H1 (cell line): Measurements from ENCODE around the gene SLC25A34. TPM values are rescaled to one million over a fixed set of nuclear protein-coding genes. Genes with fewer than 3 reads are reported as not detected.

Source experiments
- CTCF ChIA-PET: fragments of 300-600 bp; sonication (Branson Sonifier 250); formaldehyde crosslinking; loops from one replicate; lab custom pipeline; 2021; ENCODE audit not compliant: partially characterized antibody; lab: Charles Lee
- POLR2A ChIA-PET: fragments of 300-600 bp; sonication (Branson Sonifier 250); formaldehyde crosslinking; loops from one replicate; lab custom pipeline; 2021; ENCODE audit warnings: inconsistent platforms; ENCODE audit not compliant: partially characterized antibody; lab: Charles Lee
- DNase-seq, 2 experiments: peaks; one replicate each; pipeline versions ENCODE4 v3.0.0 to v3.0.0-alpha.2; 2010 to 2022; ENCODE audit warnings: low spot score in 2 of 2, low read depth in 1 of 2, mixed read lengths in 1 of 2
- FAIRE-seq: peaks from 2 replicates; lab custom pipeline; 2011; peaks lifted over from hg19 to GRCh38; lab: Jason Lieb, UNC
- H2AFZ ChIP-seq: 2 replicates; pipeline ENCODE4 v1.8.1; 2012; ENCODE audit warnings: low read length, inconsistent platforms
- H2AK5ac ChIP-seq: 2 replicates; pipeline ENCODE4 v1.6.1; 2013; ENCODE audit warnings: low read depth, low read length
- H2BK120ac ChIP-seq: replicated peaks from 2 replicates; pipeline ENCODE3; 2013; ENCODE audit warnings: low read depth, low read length, inconsistent platforms
- H2BK12ac ChIP-seq: 2 replicates; pipeline ENCODE4 v1.6.1; 2013; ENCODE audit warnings: low read depth, low read length
- H2BK15ac ChIP-seq: 2 replicates; pipeline ENCODE4 v1.6.1; 2013; ENCODE audit warnings: low read length
- H2BK20ac ChIP-seq: 2 replicates; pipeline ENCODE4 v1.6.1; 2013; ENCODE audit warnings: low read length
- H2BK5ac ChIP-seq: 2 replicates; pipeline ENCODE4 v1.6.1; 2013; ENCODE audit warnings: low read depth, low read length
- H3K14ac ChIP-seq: 2 replicates; pipeline ENCODE4 v1.6.1; 2013; ENCODE audit warnings: inconsistent platforms; ENCODE audit not compliant: insufficient read length
- H3K18ac ChIP-seq: 2 replicates; pipeline ENCODE4 v1.6.1; 2013; ENCODE audit warnings: low read length; ENCODE audit errors: extremely low read depth
- H3K23ac ChIP-seq: 2 replicates; pipeline ENCODE4 v1.6.1; 2013; ENCODE audit warnings: inconsistent platforms; ENCODE audit not compliant: insufficient read length
- H3K23me2 ChIP-seq: 2 replicates; pipeline ENCODE4 v1.6.1; 2013; ENCODE audit warnings: low read depth, low read length
- H3K27ac ChIP-seq: 2 replicates; pipeline ENCODE4 v1.6.1; 2011; ENCODE audit warnings: low read depth, low read length, inconsistent platforms
- H3K27me3 ChIP-seq, 4 experiments: replicated peaks in 1 of 4; 1 replicate in 1 of 4; 2 replicates in 3 of 4; pipeline versions ENCODE4 v1.6.1 to v1.8.1; 2011 to 2013; ENCODE audit warnings: low read length in 3 of 4, mild to moderate bottlenecking in 3 of 4, inconsistent platforms in 2 of 4, mixed read lengths in 2 of 4, moderate library complexity in 1 of 4; ENCODE audit not compliant: control insufficient read depth in 3 of 4, insufficient read depth in 3 of 4; ENCODE audit errors: extremely low read depth in 1 of 4
- H3K36me3 ChIP-seq, 4 experiments: 2 replicates each; pipeline versions ENCODE4 v1.6.1 to v1.8.1; 2011 to 2013; ENCODE audit warnings: mild to moderate bottlenecking in 4 of 4, low read length in 3 of 4, moderate library complexity in 2 of 4, control low read depth in 1 of 4, inconsistent platforms in 1 of 4; ENCODE audit not compliant: insufficient read depth in 4 of 4, control insufficient read depth in 2 of 4
- H3K4ac ChIP-seq: replicated peaks from 2 replicates; pipeline ENCODE3; 2013; ENCODE audit warnings: low read length, low read depth, mixed read lengths, inconsistent platforms; ENCODE audit not compliant: insufficient read length
- H3K4me1 ChIP-seq, 4 experiments: replicated peaks in 1 of 4; 1 replicate in 1 of 4; 2 replicates in 3 of 4; pipeline versions ENCODE4 v1.6.1 to v1.8.1; 2011 to 2013; ENCODE audit warnings: low read length in 3 of 4, inconsistent platforms in 2 of 4, mixed read lengths in 1 of 4; ENCODE audit not compliant: insufficient read depth in 4 of 4, control insufficient read depth in 3 of 4
- H3K4me2 ChIP-seq, 2 experiments: 2 replicates each; pipeline versions ENCODE4 v1.6.1 to v1.8.1; 2011 to 2013; ENCODE audit warnings: low read depth in 2 of 2, low read length in 2 of 2, control low read depth in 1 of 2, inconsistent platforms in 1 of 2, mild to moderate bottlenecking in 1 of 2; ENCODE audit not compliant: insufficient read depth in 1 of 2
- H3K4me3 ChIP-seq, 4 experiments: fragments of 200-600, 300-600 bp in 1 of 4; sonication (generic), shearing (Covaris generic), sonication (Bioruptor Twin) in 1 of 4; 2 replicates each; pipeline versions ENCODE4 v1.5.1 to v1.8.1; 2011 to 2016; ENCODE audit warnings: low read length in 4 of 4, low read depth in 3 of 4, control low read depth in 2 of 4, inconsistent platforms in 2 of 4, mild to moderate bottlenecking in 2 of 4, mixed read lengths in 1 of 4, moderate library complexity in 1 of 4; ENCODE audit not compliant: insufficient read depth in 2 of 4; ENCODE audit errors: extremely low read depth in 1 of 4
- H3K56ac ChIP-seq: replicated peaks from 2 replicates; pipeline ENCODE3; 2013; ENCODE audit warnings: low read depth, mild to moderate bottlenecking, mixed read lengths, low read length, inconsistent platforms; ENCODE audit not compliant: insufficient read length
- H3K79me1 ChIP-seq: 2 replicates; pipeline ENCODE4 v1.6.1; 2013; ENCODE audit warnings: low read depth, low read length, control low read depth
- H3K79me2 ChIP-seq, 2 experiments: 2 replicates each; pipeline versions ENCODE4 v1.6.1 to v1.8.1; 2012 to 2013; ENCODE audit warnings: low read length in 2 of 2, mild to moderate bottlenecking in 2 of 2, inconsistent platforms in 1 of 2; ENCODE audit not compliant: insufficient read depth in 2 of 2, control insufficient read depth in 1 of 2
- H3K9ac ChIP-seq, 4 experiments: replicated peaks in 1 of 4; 1 replicate in 1 of 4; 2 replicates in 3 of 4; pipeline versions ENCODE4 v1.6.1 to v1.8.1; 2011 to 2013; ENCODE audit warnings: low read depth in 3 of 4, low read length in 3 of 4, control low read depth in 2 of 4, mild to moderate bottlenecking in 2 of 4, moderate library complexity in 2 of 4, inconsistent platforms in 1 of 4; ENCODE audit errors: extremely low read depth in 1 of 4
- H3K9me3 ChIP-seq, 2 experiments: 2 replicates each; pipeline versions ENCODE4 v1.6.1 to v1.8.1; 2012 to 2013; ENCODE audit warnings: mild to moderate bottlenecking in 2 of 2, moderate library complexity in 2 of 2, control low read depth in 1 of 2, inconsistent platforms in 1 of 2, low read depth in 1 of 2, low read length in 1 of 2, mixed read lengths in 1 of 2; ENCODE audit not compliant: insufficient read depth in 2 of 2
- H4K20me1 ChIP-seq, 2 experiments: replicated peaks in 1 of 2; 2 replicates each; pipeline versions ENCODE3 to v1.8.1; 2011 to 2013; ENCODE audit warnings: inconsistent platforms in 2 of 2, low read length in 2 of 2, mild to moderate bottlenecking in 1 of 2; ENCODE audit not compliant: insufficient read depth in 2 of 2, control insufficient read depth in 1 of 2
- H4K5ac ChIP-seq: 2 replicates; pipeline ENCODE4 v1.6.1; 2013; ENCODE audit warnings: low read length, low read depth, mixed read lengths, inconsistent platforms; ENCODE audit not compliant: insufficient read length
- H4K8ac ChIP-seq: 2 replicates; pipeline ENCODE4 v1.8.0; 2013; ENCODE audit warnings: mild to moderate bottlenecking, moderate library complexity, low read length, inconsistent platforms; ENCODE audit not compliant: insufficient read depth; ENCODE audit errors: extremely low read depth
- H4K91ac ChIP-seq: replicated peaks from 2 replicates; pipeline ENCODE3; 2013; ENCODE audit warnings: low read length, mixed read lengths, inconsistent platforms; ENCODE audit not compliant: insufficient read length
- KDM1A ChIP-seq: fragments of 200-600, 300-600 bp; sonication (generic); IDR thresholded peaks from 2 replicates; pipeline ENCODE4 v1.7.1; 2016; ENCODE audit warnings: mild to moderate bottlenecking, low read length, borderline replicate concordance
- WGBS, 2 experiments: shearing (Covaris generic) in 1 of 2; methylation state at CpG; one replicate each; pipeline versions ENCODE4 v1.1.6 to v1.1.7; 2013 to 2015; ENCODE audit warnings: low lambda C conversion rate in 2 of 2, mixed read lengths in 2 of 2, inconsistent platforms in 1 of 2, low coverage in 1 of 2, missing lambda C conversion rate in 1 of 2; ENCODE audit not compliant: insufficient replicate concordance in 2 of 2, insufficient coverage in 1 of 2, insufficient read length in 1 of 2; ENCODE audit errors: extremely low coverage in 1 of 2, missing lambda C conversion rate in 1 of 2; 5-methylcytosine and 5-hydroxymethylcytosine counted together
- polyA plus RNA-seq, 7 experiments: library from polyadenylated mRNA; depleted of rRNA in 3 of 7; stranded (reverse) in 5 of 7; unstranded in 2 of 7; fragments of >200 nt in 5 of 7; fragments of 200-250 nt in 2 of 7; gene quantifications; 1 replicate in 5 of 7; 2 replicates in 1 of 7; 4 replicates in 1 of 7; pipeline versions ENCODE4 v1.2.1 to v1.2.3, GENCODE V29; 2011 to 2013; ENCODE audit warnings: missing spikeins in 2 of 7, mixed read lengths in 2 of 7
- total RNA-seq: library from RNA; stranded (reverse); fragmentation: NEBNext Ultra II Directional; extraction: Animal tissue kit (Norgen Biotek cat#: 25700); gene quantifications from 2 replicates; pipeline ENCODE4 v1.2.1, GENCODE V29; 2021

The SLC25A34 gene
- total and polyA plus RNA-seq, 2 of the 8 experiments (the other 6 are each of a cell fraction or from before 2014, with no cell fraction given), result 0.48 to 0.62 TPM

DNA sequence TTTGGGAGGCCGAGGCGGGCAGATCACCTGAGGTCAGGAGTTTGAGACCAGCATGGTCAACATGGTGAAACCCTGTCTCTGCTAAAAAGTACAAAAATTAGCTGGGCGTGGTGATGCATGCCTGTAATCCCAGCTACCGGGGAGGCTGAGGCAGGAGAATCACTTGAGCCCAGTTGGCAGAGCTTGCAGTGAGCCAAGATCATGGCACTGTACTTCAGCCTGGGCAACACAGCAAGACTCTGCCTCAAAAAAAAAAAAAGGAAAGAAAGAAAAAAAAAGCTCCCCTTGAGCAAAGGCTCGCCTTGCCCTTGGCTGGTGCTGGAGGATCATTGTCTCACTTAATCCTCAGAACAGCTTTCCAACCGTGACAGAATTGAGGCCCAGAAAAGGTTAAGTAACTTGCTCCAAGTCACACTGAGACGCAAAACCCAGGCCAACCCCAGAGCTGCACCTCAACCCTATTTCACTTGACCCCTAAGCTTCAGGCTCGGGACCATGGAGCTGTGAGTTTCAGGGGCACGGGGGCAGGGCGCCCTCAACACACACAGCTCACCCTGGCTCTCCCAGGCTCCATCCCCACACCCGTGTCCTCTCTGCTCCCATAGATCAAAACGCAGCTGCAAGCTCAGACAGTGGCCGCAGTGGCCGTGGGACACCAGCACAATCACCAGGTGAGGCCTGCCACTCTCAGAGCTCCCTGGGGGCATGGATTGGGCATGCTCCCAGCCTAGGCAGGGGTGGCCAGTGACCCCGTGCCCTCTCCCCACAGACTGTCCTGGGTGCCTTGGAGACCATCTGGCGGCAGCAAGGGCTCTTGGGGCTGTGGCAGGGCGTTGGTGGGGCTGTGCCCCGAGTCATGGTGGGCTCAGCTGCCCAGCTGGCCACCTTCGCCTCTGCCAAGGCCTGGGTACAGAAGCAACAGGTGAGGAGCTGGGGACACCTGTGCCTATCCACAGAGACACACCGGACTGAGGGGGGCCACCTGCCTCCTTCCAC, 1.6 kb downstream of the SLC25A34 start:
- H3K27me3 ChIP-seq, result no peaks in the 10 kb centered on the region
- no peaks in the 10 kb centered on the region for H3K79me2 ChIP-seq
- peak overlapping the region; percentile 35; the same call in 1 of the 2 replicates for H2BK5ac ChIP-seq
- H3K9ac ChIP-seq, result no peak overlapping the region
- no peak overlapping the region for H2AFZ ChIP-seq
- POLR2A ChIA-PET, result interaction anchor here (0.5 to 2.0 kb wide), 10 partner anchors 10 to 237 kb away, joined by 3 to 6 read pairs (median 3); no protein-coding TSS in a partner anchor
- H2BK12ac ChIP-seq, result 0 out of 2 replicates have a peak overlapping the region, but pooled peaks have one; percentile 17
- no peak overlapping the region for H4K5ac ChIP-seq
- no peak overlapping the region for H2BK15ac ChIP-seq
- no peak overlapping the region for H3K56ac ChIP-seq
- FAIRE-seq, result no peak
- no peak overlapping the region for H3K4me3 ChIP-seq
- no peak overlapping the region for H2AK5ac ChIP-seq
- H3K14ac ChIP-seq, result no peak overlapping the region
- H4K91ac ChIP-seq, result peak overlapping the region; percentile 74
- H3K23me2 ChIP-seq, result no peaks in the 10 kb centered on the region
- no peak overlapping the region for H3K4ac ChIP-seq
- CTCF ChIA-PET, result interaction anchor here (0.8 to 6.1 kb wide), 9 partner anchors 10 to 142 kb away, joined by 3 to 41 read pairs (median 4); no protein-coding TSS in a partner anchor
- DNase-seq, result no peak
- H3K36me3 ChIP-seq, result peaks cover 0 to 8% (median 3%) of the 10 kb centered on the region in 4 experiments; a peak in 5 of 8 replicates
- peaks cover 4 to 5% of the 10 kb centered on the region in 2 experiments for H4K20me1 ChIP-seq
- TF ChIP-seq KDM1A, result no peak
- no peak overlapping the region for H3K18ac ChIP-seq
- no peak overlapping the region; the same call in 1 of the 2 replicates for H3K27ac ChIP-seq
- H3K79me1 ChIP-seq, result no peaks in the 10 kb centered on the region
- H3K4me1 ChIP-seq, result peaks cover 0 to 22% (median 8%) of the 10 kb centered on the region in 4 experiments; a peak in 5 of 7 replicates
- H3K4me2 ChIP-seq, result no peak overlapping the region
- H2BK20ac ChIP-seq, result no peak overlapping the region
- H3K23ac ChIP-seq, result no peak overlapping the region
- H2BK120ac ChIP-seq, result no peak overlapping the region
- WGBS, 2 experiments, result 85% methylated on average over 19 of the region's 20 CpGs; no CpG with 5 or more reads in 1 of the 2 experiments
- H3K9me3 ChIP-seq, result no peaks in the 10 kb centered on the region
- H4K8ac ChIP-seq, result peak overlapping the region; percentile 43; the same call in 1 of the 2 replicates
